A673 (cell line): Measurements from ENCODE around the gene MAMSTR. TPM values are rescaled to one million over a fixed set of nuclear protein-coding genes. Genes with fewer than 3 reads are reported as not detected.

Source experiments
- BruUV-seq: library from RNA; stranded (reverse); fragments of 400-500 nt; replicated peaks from 2 replicates; lab custom pipeline; 2021; lab: Mats Ljungman, UMichigan
- CTCF ChIA-PET: fragments of 300-600 bp; sonication (Branson Sonifier 250); formaldehyde crosslinking; loops from one replicate; lab custom pipeline; 2022; ENCODE audit warnings: antibody characterized with exemption; lab: Charles Lee
- POLR2A ChIA-PET: fragments of 300-600 bp; sonication (Branson Sonifier 250); formaldehyde crosslinking; loops from one replicate; lab custom pipeline; 2022; ENCODE audit warnings: antibody characterized with exemption; ENCODE audit not compliant: low non-redundant PET; lab: Charles Lee
- DNase-seq: peaks from one replicate; pipeline ENCODE4 v3.0.0-alpha.2; 2015; ENCODE audit warnings: low spot score
- H3K27ac ChIP-seq: fragments of 200-600 bp; sonication (generic); 2 replicates; pipeline ENCODE4 v1.5.1; 2016; ENCODE audit warnings: mixed run types, low read depth, mild to moderate bottlenecking, mixed read lengths, antibody characterized with exemption, low read length; ENCODE audit not compliant: poor library complexity, severe bottlenecking
- H3K27me3 ChIP-seq: fragments of 200-600 bp; sonication (generic); replicated peaks from 2 replicates; pipeline ENCODE4 v1.6.1; 2017; ENCODE audit warnings: mixed run types, low read depth, mild to moderate bottlenecking, mixed read lengths, antibody characterized with exemption, low read length; ENCODE audit not compliant: insufficient read depth, poor library complexity
- H3K36me3 ChIP-seq: fragments of 200-600 bp; sonication (generic); 2 replicates; pipeline ENCODE4 v1.6.1; 2016; ENCODE audit warnings: mixed run types, mild to moderate bottlenecking, mixed read lengths, antibody characterized with exemption, low read length; ENCODE audit not compliant: insufficient read depth, poor library complexity, severe bottlenecking
- H3K4me1 ChIP-seq: fragments of 200-600 bp; sonication (generic); 2 replicates; pipeline ENCODE4 v1.6.1; 2017; ENCODE audit warnings: mixed run types, mild to moderate bottlenecking, mixed read lengths, antibody characterized with exemption, low read length; ENCODE audit not compliant: insufficient read depth, poor library complexity, severe bottlenecking
- H3K4me3 ChIP-seq: fragments of 200-600 bp; sonication (generic); 2 replicates; pipeline ENCODE4 v1.5.1; 2016; ENCODE audit warnings: low read depth, mixed run types, mild to moderate bottlenecking, mixed read lengths, low read length; ENCODE audit not compliant: poor library complexity, severe bottlenecking
- H3K9me3 ChIP-seq: fragments of 200-600 bp; sonication (generic); 2 replicates; pipeline ENCODE4 v1.6.1; 2016; ENCODE audit warnings: mixed run types, low read depth, mild to moderate bottlenecking, mixed read lengths, antibody characterized with exemption, low read length; ENCODE audit not compliant: poor library complexity, severe bottlenecking
- EZH2 ChIP-seq: fragments of 200-600 bp; sonication (generic); IDR thresholded peaks from 2 replicates; pipeline ENCODE4 v1.6.1; 2017; ENCODE audit warnings: borderline replicate concordance, low read depth, mild to moderate bottlenecking, mixed read lengths, antibody characterized with exemption, low read length; ENCODE audit not compliant: poor library complexity, severe bottlenecking
- intact Hi-C: fragments of 100-400 bp; cut with micrococcal nuclease; formaldehyde crosslinking; loops from one replicate; pipeline ENCODE4 v1.10.0; 2022; ENCODE audit not compliant: unreplicated experiment
- total RNA-seq: library from RNA; stranded (reverse); gene quantifications from 2 replicates; pipeline ENCODE4 v1.2.3, GENCODE V29; 2021
- TF ChIP-seq, protein P1 (sequence below): fragments of 300-800, 200-600 bp; sonication (generic); conservative IDR thresholded peaks from 2 replicates; pipeline ENCODE4 v1.5.1; 2017; ENCODE audit warnings: low read depth, mild to moderate bottlenecking, antibody characterized with exemption, low read length, moderate library complexity, mixed read lengths

The MAMSTR gene
- total RNA-seq, 1 experiment from 2014 or later = 4.7 TPM

DNA sequence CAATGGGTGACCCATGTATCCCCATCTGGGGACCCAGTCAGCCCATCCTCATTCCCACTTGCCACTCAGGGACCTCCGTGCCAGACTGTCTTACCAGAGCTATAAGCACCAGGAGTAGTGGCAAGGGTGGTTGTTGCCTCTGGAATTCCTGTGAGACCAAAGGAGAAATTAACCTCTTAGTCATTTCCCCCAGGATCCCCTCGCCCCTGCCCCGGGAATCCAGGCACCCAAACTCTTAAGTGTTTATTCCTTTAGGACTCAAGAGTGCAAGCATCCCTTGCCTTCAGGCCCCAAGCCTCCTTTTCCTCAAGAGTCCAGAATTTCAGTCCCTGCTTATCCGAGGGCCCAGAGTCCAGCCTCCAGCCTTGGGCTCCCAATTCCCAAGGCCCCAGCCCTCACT, 55.9 kb downstream of the MAMSTR start:
- ChIA-PET CTCF (no interaction called here), POLR2A (no interaction called here)
- Histone ChIP-seq H3K36me3 (no peaks in the 10 kb centered on the region), H3K4me3 (no peak overlapping the region), H3K27ac (no peak overlapping the region), H3K27me3 (no peaks in the 10 kb centered on the region), H3K9me3 (no peaks in the 10 kb centered on the region), H3K4me1 (no peaks in the 10 kb centered on the region)
- intact Hi-C loops = no loop called here
- BruUV-seq = no TSS peak
- DNase-seq = no peak
- no peak for TF ChIP-seq EZH2
- TF ChIP-seq, protein P1, sequence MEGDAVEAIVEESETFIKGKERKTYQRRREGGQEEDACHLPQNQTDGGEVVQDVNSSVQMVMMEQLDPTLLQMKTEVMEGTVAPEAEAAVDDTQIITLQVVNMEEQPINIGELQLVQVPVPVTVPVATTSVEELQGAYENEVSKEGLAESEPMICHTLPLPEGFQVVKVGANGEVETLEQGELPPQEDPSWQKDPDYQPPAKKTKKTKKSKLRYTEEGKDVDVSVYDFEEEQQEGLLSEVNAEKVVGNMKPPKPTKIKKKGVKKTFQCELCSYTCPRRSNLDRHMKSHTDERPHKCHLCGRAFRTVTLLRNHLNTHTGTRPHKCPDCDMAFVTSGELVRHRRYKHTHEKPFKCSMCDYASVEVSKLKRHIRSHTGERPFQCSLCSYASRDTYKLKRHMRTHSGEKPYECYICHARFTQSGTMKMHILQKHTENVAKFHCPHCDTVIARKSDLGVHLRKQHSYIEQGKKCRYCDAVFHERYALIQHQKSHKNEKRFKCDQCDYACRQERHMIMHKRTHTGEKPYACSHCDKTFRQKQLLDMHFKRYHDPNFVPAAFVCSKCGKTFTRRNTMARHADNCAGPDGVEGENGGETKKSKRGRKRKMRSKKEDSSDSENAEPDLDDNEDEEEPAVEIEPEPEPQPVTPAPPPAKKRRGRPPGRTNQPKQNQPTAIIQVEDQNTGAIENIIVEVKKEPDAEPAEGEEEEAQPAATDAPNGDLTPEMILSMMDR = no peak

Other genes starting within 250 kb of the MAMSTR start
- 0.52 and 1.0 TPM in 2 replicates for gene LMTK3, start 207.9 kb downstream of the MAMSTR start, total RNA-seq
- gene SULT2B1, start 167.6 kb downstream of the MAMSTR start, total RNA-seq = 0.24 and 0.60 TPM in 2 replicates
- not detected in 2 replicates for gene SPACA4, start 113.0 kb downstream of the MAMSTR start, total RNA-seq
- 5.5 and 6.1 TPM in 2 replicates for gene FAM83E, start 104.6 kb downstream of the MAMSTR start, total RNA-seq
- 1,417 and 1,448 TPM in 2 replicates for gene RPL18, start 100.5 kb downstream of the MAMSTR start, total RNA-seq
- gene SPHK2, start 100.2 kb downstream of the MAMSTR start, total RNA-seq = 38.8 and 43.0 TPM in 2 replicates
- 14.2 and 22.1 TPM in 2 replicates for gene DBP, start 82.3 kb downstream of the MAMSTR start, total RNA-seq
- 36.8 and 38.2 TPM in 2 replicates for gene CA11, start 73.5 kb downstream of the MAMSTR start, total RNA-seq
- not detected in 2 replicates for gene NTN5, start 46.7 kb downstream of the MAMSTR start, total RNA-seq
- gene FUT2, start 23.8 kb downstream of the MAMSTR start, total RNA-seq = not detected in 2 replicates
- 3.8 and 5.0 TPM in 2 replicates for gene RASIP1, start 20.9 kb upstream of the MAMSTR start, total RNA-seq
- gene IZUMO1, start 27.2 kb upstream of the MAMSTR start, total RNA-seq = not detected in 2 replicates
- gene FUT1, start 32.9 kb upstream of the MAMSTR start, total RNA-seq = 0.06 and 0.15 TPM in 2 replicates
- gene FGF21, start 35.8 kb upstream of the MAMSTR start, total RNA-seq = not detected in 2 replicates
- gene BCAT2, start 91.3 kb upstream of the MAMSTR start, total RNA-seq = 54.0 and 62.7 TPM in 2 replicates
- gene HSD17B14, start 116.8 kb upstream of the MAMSTR start, total RNA-seq = 2.0 and 3.0 TPM in 2 replicates
- 20.7 and 24.1 TPM in 2 replicates for gene PLEKHA4, start 148.9 kb upstream of the MAMSTR start, total RNA-seq
- 27.6 and 41.2 TPM in 2 replicates for gene PPP1R15A, start 152.7 kb upstream of the MAMSTR start, total RNA-seq
- not detected in 2 replicates for gene TULP2, start 179.0 kb upstream of the MAMSTR start, total RNA-seq
- gene NUCB1, start 180.6 kb upstream of the MAMSTR start, total RNA-seq = 86.7 and 109 TPM in 2 replicates
- gene DHDH, start 214.0 kb upstream of the MAMSTR start, total RNA-seq = not detected in 2 replicates
- 103 and 112 TPM in 2 replicates for gene BAX, start 235.2 kb upstream of the MAMSTR start, total RNA-seq
- gene FTL, start 245.6 kb upstream of the MAMSTR start, total RNA-seq = 1,330 and 1,983 TPM in 2 replicates